HG03342 (cell line): ENCODE results near the gene METTL14.

ENCODE experiments used
- ATAC-seq: cut with Tn5 transposase; IDR thresholded peaks from one replicate; pipeline ENCODE4 v1.9.1; 2021; ENCODE audit warnings: mild to moderate bottlenecking, moderate library complexity; ENCODE audit not compliant: unreplicated experiment

The METTL14 gene

GRCh38 chr4:118756958-118757357, 71.8 kb downstream of the METTL14 start:
- ATAC-seq: no peak

- no peak for ATAC-seq
These were observed 72.6 kb downstream of the METTL14 start for GRCh38 chr4:118757761-118758251.

- ATAC-seq: no peak
These were observed 73.1 kb downstream of the METTL14 start for GRCh38 chr4:118758293-118758692.

GRCh38 chr4:118759481-118759880, 74.3 kb downstream of the METTL14 start:
- no peak for ATAC-seq

GRCh38 chr4:118760092-118760491, 74.9 kb downstream of the METTL14 start:
- ATAC-seq: peak; percentile 47

- ATAC-seq: peak; percentile 99
These were observed 75.3 kb downstream of the METTL14 start for GRCh38 chr4:118760493-118760892.

- ATAC-seq: no peak
These were observed 76.3 kb downstream of the METTL14 start for GRCh38 chr4:118761397-118762016.

- no peak for ATAC-seq
These were observed 77.0 kb downstream of the METTL14 start for GRCh38 chr4:118762155-118762554.

- no peak for ATAC-seq
These were observed 77.7 kb downstream of the METTL14 start for GRCh38 chr4:118762730-118763477.
